BJ (cell line): ENCODE data around the gene SELENOV. TPM values are rescaled to one million over a fixed set of nuclear protein-coding genes. Genes with fewer than 3 reads are reported as not detected.

ENCODE experiments used
- CTCF ChIA-PET: fragments of 350-600 bp; formaldehyde crosslinking; extraction: SDS; loops from one replicate; lab custom pipeline; 2021; ENCODE audit warnings: antibody characterized with exemption, inconsistent platforms; lab: Yijun Ruan, JAX
- POLR2A ChIA-PET: fragments of 300-600 bp; sonication (Branson Sonifier 250); formaldehyde crosslinking; extraction: SDS; loops from one replicate; lab custom pipeline; 2021; ENCODE audit warnings: antibody characterized with exemption; lab: Charles Lee
- DNase-seq: peaks from one replicate; pipeline ENCODE4 v3.0.0-alpha.2; 2011; ENCODE audit warnings: low read depth
- H3K27me3 ChIP-seq: 2 replicates; pipeline ENCODE4 v1.6.0; 2011; ENCODE audit warnings: low read length; ENCODE audit not compliant: control insufficient read depth, insufficient read depth
- H3K36me3 ChIP-seq: 2 replicates; pipeline ENCODE4 v1.5.1; 2011; ENCODE audit warnings: low read length; ENCODE audit not compliant: control insufficient read depth, insufficient read depth
- H3K4me3 ChIP-seq: 2 replicates; pipeline ENCODE4 v1.5.1; 2011; ENCODE audit warnings: low read depth, mild to moderate bottlenecking, control low read depth, low read length
- polyA plus RNA-seq: library from polyadenylated mRNA; depleted of rRNA; stranded (reverse); fragments of >200 nt; gene quantifications from 2 replicates; pipeline ENCODE4 v1.2.3, GENCODE V29; 2011
- TF ChIP-seq, protein P1 (sequence below): IDR thresholded peaks from 2 replicates; pipeline ENCODE4 v1.5.1; 2011; ENCODE audit warnings: low read depth, mild to moderate bottlenecking, control low read depth, inconsistent platforms, low read length, moderate library complexity; ENCODE audit not compliant: insufficient read depth

The SELENOV gene
- polyA plus RNA-seq, 1 experiment, result not detected

DNA sequence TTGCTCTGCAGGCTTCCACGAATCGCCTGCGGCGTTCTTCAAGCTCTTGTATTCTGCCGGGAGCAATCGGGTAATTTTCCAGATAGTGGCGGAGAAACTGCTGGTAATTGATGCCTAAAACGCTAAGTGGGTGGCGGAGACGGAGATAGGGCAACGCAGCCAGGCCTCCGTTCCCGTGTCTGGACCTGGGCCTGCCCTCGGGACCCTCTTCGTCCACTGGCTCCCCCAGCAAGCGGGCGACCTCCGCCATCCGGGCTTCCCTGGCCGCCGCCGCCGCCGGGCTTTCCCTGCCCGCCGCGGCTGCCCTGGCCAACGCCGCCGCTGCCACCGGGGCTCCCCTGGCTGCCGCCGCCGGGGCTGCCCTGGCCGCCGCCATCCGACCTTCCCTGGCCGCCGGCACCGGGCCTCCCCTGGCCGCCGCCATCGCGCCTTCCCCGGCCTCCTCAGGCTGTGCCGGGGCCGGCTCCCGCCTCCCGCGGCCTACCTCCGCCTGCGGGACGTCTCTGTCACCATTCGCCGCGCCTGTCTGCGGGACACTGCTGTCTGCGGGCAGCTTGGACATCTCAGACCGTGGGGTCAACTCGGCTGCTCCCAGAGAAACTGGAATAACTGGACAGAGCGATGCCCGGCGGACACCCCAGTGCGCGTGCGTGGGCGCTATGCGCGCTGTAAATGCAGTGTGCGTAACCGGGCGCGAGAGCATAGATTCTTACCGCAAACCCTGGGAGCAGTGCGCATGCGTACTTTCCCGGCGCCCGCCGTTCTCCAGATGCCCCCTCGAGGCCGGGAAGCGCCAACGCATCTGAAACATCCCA, 24.8 kb downstream of the SELENOV start, which contains the start of gene EID2:
TSS of gene EID2 (minus strand) at position 644 of the 815 bp plus-strand sequence. CDS start at position 562, 82 bp downstream.
- TF ChIP-seq, protein P1, sequence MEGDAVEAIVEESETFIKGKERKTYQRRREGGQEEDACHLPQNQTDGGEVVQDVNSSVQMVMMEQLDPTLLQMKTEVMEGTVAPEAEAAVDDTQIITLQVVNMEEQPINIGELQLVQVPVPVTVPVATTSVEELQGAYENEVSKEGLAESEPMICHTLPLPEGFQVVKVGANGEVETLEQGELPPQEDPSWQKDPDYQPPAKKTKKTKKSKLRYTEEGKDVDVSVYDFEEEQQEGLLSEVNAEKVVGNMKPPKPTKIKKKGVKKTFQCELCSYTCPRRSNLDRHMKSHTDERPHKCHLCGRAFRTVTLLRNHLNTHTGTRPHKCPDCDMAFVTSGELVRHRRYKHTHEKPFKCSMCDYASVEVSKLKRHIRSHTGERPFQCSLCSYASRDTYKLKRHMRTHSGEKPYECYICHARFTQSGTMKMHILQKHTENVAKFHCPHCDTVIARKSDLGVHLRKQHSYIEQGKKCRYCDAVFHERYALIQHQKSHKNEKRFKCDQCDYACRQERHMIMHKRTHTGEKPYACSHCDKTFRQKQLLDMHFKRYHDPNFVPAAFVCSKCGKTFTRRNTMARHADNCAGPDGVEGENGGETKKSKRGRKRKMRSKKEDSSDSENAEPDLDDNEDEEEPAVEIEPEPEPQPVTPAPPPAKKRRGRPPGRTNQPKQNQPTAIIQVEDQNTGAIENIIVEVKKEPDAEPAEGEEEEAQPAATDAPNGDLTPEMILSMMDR, result peak; percentile 90
- no peaks in the 10 kb centered on the region for H3K27me3 ChIP-seq
- H3K4me3 ChIP-seq, result peak within 1 kb of the TSS; percentile 87
- no peaks in the 10 kb centered on the region for H3K36me3 ChIP-seq
- peak; percentile 62 for DNase-seq
- CTCF ChIA-PET, result interaction anchor here (1.0 to 5.1 kb wide), 5 partner anchors 9 to 294 kb away, joined by 3 to 28 read pairs (median 4); partner anchors contain the start of genes DYRK1B and PLEKHG2
- POLR2A ChIA-PET, result no interaction called here

DNA sequence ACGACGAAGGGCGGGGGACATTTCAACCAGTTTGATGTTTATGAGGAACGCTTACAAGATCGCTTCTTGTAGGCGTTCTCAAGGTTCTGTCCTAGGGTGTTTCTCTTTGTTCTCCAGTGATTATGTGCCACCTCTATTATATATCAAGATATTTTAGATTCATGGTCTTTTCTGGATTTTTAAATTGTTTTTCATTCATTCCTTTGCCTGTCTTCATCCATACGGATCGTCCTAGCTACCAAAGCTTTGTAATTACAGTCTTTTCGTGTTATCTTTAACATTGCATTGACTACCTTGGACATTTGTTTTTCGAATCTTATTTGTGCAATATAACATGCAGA, 25.4 kb downstream of the SELENOV start:
- H3K36me3 ChIP-seq, result no peaks in the 10 kb centered on the region
- ChIA-PET POLR2A (no interaction called here), CTCF (interaction anchor here (0.8 to 5.1 kb wide), 5 partner anchors 8 to 294 kb away, joined by 3 to 28 read pairs (median 3); partner anchors contain the start of gene DYRK1B)
- peak overlapping the region; percentile 87 for H3K4me3 ChIP-seq
- H3K27me3 ChIP-seq, result no peaks in the 10 kb centered on the region
- TF ChIP-seq, protein P1, result no peak
- no peak for DNase-seq

DNA sequence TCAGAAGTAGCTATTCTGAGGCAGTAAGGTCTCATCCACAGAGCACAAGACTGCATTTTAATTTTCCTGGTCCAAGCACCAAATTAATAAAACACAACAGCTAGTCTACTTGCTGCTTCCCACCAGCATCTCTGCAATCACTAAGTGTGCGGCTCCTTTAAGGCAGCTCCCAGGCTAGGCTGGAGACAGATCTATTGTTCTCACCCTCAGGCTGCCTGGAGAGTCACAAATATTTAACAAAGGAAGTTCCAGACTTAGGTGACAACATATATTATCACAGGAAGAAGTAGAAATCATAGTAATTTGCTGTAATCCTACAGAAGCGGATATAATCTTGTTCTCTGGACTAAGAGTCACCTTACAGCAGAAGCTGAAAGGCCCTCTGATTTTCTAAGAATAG, 27.3 kb downstream of the SELENOV start:
- POLR2A ChIA-PET, result no interaction called here

DNA sequence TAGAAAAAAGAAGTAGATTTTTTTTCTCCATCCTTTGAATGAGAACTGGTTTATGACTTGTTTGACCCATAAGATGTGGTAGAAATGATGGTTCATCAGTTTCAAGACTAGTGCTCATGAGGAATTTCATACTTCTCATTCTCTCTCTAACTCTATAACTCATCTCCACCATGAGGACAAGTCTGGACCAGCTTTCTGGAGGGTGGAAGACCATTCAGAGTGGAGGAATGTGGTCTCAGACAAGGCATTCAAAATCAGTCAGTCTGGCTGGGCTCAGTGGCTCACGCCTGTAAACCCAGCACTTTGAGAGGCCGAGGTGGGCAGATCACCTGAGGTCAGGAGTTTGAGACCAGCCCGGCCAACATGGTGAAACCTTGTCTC, 28.5 kb downstream of the SELENOV start:
- POLR2A ChIA-PET, result no interaction called here

More for the DNA sequence above, 27.3 kb downstream of the SELENOV start:
- Histone ChIP-seq H3K36me3 (no peaks in the 10 kb centered on the region), H3K27me3 (no peaks in the 10 kb centered on the region), H3K4me3 (no peak overlapping the region)
- CTCF ChIA-PET, result interaction anchor here (0.6 to 5.1 kb wide), 4 partner anchors 9 to 102 kb away, joined by 3 to 28 read pairs (median 4); no protein-coding TSS in a partner anchor
- DNase-seq, result no peak
- TF ChIP-seq, protein P1, result no peak

More for the DNA sequence above, 28.5 kb downstream of the SELENOV start:
- Histone ChIP-seq H3K4me3 (no peak overlapping the region), H3K27me3 (no peaks in the 10 kb centered on the region), H3K36me3 (no peaks in the 10 kb centered on the region)
- no peak for DNase-seq
- CTCF ChIA-PET, result interaction anchor here (5.1 kb wide), 1 partner anchor 8 kb away, joined by 28 read pairs; no protein-coding TSS in a partner anchor
- TF ChIP-seq, protein P1, result no peak
